Left hindlimb (tissue), 1 donor: ENCODE measurements around the gene DGKD.

Source experiments
- DNase-seq: peaks from one replicate; pipeline ENCODE4 v3.0.0-alpha.2; 2018

DGKD gene

DNA sequence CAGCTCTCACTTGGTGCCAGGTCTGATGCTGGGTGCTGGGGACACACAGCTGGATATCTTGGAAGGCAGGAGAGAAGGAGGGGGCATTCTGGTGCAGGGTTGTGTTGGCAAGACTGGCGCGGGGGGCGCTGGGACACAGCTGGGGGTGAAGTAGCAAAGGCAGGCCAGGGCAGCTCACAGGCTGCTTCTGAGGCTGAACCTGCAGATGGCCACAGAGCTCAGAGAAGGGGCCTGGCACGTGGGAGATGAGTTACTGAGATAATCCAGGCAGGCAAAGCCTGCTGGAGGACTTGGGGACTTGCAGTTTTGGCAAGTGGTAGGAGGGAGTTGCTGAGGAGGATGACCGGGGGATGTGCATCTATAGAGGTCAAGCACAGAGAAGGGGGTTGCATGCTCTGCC, 16.2 kb upstream of the DGKD start:
- no peak for DNase-seq

- DNase-seq, result no peak
Measured at GRCh38 chr2:233338812-233339368, 15.4 kb upstream of the DGKD start.

- no peak for DNase-seq
Measured at GRCh38 chr2:233339427-233339826, 14.9 kb upstream of the DGKD start.

DNA sequence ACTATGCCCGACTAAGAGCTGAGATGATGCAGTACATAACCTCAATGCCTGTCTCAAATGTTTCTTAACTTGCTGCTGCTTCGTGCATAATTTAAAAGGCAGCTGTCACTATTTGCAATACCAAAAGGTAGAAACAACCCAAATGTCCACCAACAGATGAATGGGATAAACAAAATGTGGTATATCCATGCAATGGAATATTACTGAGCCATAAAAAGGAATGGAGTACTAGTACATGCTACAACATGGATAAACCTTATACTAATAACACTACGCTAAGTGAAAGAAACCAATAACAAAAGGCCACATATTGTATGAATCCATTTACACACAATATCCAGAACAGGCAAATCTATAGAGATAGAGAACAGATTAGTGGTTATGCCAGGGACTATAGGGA, 13.0 kb upstream of the DGKD start:
- DNase-seq, result no peak

DNA sequence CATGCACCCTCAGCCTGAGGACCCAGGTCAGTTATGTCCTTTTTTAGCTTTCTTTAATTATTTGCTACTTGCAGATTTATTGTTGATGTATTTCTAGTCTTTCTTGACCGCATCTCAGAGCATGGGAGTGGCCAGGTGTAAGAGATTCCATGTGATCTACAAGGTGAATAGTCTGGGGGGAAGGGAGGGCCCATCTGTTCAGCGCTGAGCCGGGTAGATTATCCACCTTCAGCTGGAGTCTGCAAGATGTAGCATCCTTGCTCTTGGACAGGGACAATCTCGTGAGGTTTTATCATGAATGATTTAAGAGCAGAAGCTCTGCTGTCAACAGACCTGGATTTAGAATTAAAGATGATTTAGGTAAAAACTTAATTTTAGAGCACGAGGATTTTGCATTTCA, 12.0 kb upstream of the DGKD start:
- DNase-seq, result no peak

- no peak for DNase-seq
Measured at GRCh38 chr2:233343171-233343705, 11.1 kb upstream of the DGKD start.

- DNase-seq, result no peak
Measured at GRCh38 chr2:233346376-233346775, 7.9 kb upstream of the DGKD start.

DNA sequence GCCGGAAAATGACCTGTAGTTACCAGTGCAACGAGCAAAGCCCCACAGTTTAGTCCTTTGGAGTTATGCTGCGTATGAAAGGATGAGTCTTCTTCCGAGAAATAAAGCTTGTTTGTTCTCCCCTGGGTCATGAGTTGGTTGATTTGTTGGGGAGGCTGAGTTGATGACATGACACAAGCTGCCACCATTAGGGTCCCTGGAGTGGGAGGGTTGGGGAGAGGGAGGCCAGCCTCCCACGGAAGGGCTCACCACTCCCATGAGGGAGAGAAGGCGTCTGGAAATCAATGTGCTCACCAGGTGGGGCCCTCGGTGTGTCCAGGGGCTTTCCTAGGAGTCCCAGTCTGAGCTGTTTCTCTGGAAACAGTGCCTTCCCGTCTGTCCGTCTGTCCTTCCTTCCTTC, 7.4 kb upstream of the DGKD start:
- no peak for DNase-seq

- DNase-seq, result peak; percentile 71
Measured at GRCh38 chr2:233349005-233349998, 5.0 kb upstream of the DGKD start.

DNA sequence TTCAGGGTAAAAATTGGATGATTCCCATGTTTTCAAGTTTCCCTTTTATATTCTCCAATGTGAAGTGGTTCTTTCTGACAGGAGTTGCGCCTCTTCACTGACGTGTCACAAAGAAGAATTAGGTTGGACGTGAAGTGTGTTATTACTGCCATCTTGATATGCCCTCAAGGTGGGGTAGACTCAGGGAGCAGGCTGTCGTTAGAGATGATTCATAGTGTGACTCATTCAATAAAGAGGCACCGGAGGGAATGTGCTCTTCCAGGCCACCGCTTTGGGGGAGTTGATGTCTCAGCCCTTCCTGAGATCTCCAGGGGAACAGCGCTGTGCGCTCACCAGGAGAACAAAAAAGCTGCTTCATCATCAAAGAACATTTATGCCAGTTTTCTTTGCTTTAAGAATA, 3.6 kb upstream of the DGKD start:
- DNase-seq, result no peak

DNA sequence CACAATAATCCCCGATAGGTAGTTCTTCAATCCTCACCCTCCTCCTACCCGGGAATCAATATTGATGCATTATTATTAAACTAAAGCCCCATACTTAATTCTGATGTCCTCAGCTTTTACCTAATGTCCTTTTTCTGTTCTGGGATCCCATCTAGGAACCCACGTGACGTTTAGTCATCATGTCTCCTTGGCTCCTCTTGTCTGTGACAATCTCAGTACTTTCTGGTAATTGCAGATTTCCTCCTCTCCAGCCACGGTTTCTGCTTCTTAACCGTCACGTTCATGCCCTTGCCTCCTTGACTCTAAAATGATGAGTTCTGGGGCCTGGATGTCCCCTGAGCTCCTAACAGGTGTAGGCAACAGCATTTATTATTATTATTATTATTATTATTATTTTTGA, 2.9 kb upstream of the DGKD start:
- DNase-seq, result no peak

DNA sequence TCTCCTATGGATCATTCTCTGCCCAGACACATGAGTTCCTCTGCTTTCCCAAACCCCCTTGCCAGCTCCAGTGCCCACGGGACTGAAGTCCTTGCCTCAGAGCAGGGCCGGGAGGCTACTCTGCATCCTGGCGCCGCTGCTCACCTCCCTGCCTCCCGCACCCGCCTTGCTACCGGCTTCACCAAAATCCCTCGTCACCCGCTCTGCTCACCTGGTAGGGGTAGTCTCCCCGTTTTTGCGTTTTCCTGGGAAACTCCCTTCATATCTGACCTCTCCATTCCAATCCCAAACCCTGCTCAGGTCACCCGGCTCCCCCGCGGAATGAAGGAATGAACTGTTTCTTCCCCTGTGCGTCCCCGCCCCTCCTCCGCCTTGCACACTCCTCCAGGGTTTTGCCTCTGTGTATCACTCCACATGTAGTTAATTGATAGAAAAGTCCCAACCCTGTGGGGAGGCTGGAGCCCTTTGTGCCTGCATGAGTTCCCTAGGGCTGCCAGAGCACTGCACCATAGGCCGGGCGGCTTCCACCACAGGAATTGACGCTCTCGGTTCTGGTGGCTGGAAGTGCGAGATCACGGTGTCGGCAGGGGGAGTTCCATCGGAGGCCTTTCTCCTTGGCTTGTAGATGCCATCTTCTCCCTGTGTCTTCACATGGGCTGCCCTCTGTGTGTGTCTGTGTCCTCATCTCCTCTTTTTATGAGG, 2.0 kb upstream of the DGKD start:
- no peak for DNase-seq

- DNase-seq, result no peak
Measured at GRCh38 chr2:233353101-233353768, 1.1 kb upstream of the DGKD start.

DNA sequence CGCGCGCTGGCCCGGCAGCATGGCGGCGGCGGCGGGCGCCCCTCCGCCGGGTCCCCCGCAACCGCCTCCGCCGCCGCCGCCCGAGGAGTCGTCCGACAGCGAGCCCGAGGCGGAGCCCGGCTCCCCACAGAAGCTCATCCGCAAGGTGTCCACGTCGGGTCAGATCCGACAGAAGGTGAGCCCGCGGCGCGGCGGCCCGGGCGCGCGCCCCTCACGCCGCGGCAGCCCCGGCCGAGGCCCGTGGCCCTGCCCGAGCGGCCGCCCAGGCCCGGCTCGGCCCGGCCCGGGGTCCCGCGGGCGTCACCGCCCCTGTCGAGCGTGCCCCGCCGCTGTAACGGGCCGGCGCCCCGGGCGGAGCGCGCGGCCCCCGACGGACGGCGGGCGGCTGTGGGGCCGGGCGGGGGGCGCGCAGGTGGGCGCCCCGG, 218 bp downstream of the DGKD start:
- DNase-seq, result no peak

- DNase-seq, result no peak
Measured at GRCh38 chr2:233354971-233355574, 779 bp downstream of the DGKD start.

- no peak for DNase-seq
Measured at GRCh38 chr2:233355916-233356315, 1.6 kb downstream of the DGKD start.

GRCh38 chr2:233356546-233357308, 2.4 kb downstream of the DGKD start:
- no peak for DNase-seq

DNA sequence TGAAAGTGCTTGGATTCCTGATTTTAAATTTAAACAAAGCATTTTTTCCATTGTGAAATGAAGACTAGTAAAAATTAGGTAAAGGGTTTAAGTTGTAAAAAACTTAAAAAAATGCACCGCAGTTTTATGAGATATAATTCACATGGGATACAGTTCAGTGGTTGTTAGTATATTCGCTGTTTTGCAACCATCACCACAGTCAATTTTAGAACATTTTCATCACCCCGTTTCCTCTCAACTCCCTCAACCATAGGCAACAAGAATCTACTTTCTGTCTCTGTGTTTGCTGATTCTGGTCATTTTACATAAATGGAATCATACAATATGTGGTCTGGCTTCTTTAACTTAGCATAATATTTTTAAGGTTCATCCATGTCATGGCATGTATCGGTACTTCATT, 4.0 kb downstream of the DGKD start:
- DNase-seq, result no peak

DNA sequence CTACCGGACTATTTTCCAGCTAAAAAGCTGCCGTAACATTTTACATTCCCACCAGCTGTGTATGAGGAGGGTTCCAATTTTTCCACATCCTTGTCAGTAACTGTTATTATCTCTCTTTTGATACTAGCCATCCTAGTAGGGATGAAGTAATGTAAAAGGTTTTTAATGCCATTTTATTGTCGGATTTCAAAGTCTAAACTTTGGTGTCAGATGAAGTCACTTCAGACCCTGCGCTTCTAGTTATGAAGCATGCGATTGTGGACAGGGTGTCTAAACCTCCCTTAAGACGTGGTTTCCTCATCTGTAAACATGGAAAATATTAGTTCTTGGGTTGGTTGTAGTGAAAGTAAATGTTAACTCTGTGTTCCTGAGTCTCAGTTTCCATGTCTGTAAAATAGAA, 4.7 kb downstream of the DGKD start:
- no peak for DNase-seq

- no peak for DNase-seq
Measured at GRCh38 chr2:233359823-233360222, 5.5 kb downstream of the DGKD start.

DNA sequence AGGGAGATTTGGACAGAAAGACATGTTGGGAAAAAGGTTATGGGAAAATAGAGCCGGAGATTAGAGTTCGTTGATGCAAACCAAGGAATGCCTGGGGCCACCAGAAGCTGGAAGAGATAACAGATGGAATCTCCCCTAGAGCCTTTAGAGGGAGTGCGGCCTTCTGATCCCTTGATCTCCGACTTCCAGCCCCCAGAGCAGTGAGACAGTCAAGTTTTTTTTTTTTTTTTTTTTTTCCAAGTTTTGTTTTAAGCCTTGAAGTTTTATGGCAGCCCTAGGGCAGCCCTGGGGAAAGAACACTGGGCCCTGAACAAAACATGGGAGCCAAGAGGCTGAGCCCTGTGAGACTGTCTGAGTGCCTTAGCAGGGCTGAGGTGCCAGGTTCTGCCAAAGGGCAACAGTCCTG, 6.5 kb downstream of the DGKD start:
- no peak for DNase-seq

DNA sequence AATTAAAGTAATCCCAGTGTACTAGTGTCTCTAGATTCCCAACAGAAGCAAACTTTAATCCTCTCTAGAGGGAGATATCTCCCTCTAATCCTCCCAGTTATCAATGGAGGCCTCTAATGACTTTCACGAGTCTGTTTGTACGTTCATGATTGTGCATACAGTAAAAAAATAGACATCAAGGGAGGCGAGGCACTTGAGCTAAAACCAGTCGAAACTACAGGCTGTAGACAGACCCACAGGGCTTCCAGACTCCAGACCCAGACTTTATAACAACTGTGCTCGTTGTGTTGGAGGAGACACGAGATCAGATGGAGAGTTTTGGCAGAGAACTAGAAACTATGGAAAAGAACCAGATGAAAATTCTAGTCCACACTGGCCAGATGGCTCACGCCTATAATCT, 7.0 kb downstream of the DGKD start:
- DNase-seq, result no peak
